GM18508 (cell line): ENCODE results near the gene PVALEF.

Experiments
- ATAC-seq: cut with Tn5 transposase; IDR thresholded peaks from one replicate; pipeline ENCODE4 v1.9.1; 2021; ENCODE audit warnings: moderate number of reproducible peaks; ENCODE audit not compliant: insufficient read depth, unreplicated experiment

PVALEF gene

GRCh38 chr17:81231766-81232581 is 66.7 kb downstream of the PVALEF start:
- ATAC-seq: no peak
